ENCODE results near the gene RBM18.

RBM18 gene

DNA sequence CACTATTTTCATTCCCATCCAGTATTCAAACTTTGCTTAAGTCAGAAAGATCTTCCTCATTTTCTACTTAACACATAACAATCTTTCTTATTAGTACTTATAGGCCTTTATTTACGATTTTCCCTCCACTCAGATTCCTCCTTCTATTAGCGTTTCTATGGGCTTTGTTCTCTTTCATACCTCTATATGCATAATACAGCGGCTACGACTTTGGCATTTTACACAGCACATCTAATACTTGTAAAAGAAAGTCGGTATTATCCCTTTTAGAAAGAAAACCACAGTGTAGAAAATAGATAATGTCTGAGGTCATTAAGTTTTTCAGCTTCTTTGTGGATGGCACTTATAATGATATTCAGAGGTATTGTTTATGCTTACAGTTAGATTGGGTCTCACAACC, 8.4 kb downstream of the RBM18 start:
- peaks cover 6% of the 10 kb centered on the region for H3K4me1 Mint-ChIP-seq
- peaks cover 57% of the 10 kb centered on the region for H3K36me3 Mint-ChIP-seq (ENCODE audit: low read depth)
- TF ChIP-seq, protein P1, sequence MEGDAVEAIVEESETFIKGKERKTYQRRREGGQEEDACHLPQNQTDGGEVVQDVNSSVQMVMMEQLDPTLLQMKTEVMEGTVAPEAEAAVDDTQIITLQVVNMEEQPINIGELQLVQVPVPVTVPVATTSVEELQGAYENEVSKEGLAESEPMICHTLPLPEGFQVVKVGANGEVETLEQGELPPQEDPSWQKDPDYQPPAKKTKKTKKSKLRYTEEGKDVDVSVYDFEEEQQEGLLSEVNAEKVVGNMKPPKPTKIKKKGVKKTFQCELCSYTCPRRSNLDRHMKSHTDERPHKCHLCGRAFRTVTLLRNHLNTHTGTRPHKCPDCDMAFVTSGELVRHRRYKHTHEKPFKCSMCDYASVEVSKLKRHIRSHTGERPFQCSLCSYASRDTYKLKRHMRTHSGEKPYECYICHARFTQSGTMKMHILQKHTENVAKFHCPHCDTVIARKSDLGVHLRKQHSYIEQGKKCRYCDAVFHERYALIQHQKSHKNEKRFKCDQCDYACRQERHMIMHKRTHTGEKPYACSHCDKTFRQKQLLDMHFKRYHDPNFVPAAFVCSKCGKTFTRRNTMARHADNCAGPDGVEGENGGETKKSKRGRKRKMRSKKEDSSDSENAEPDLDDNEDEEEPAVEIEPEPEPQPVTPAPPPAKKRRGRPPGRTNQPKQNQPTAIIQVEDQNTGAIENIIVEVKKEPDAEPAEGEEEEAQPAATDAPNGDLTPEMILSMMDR (IDR thresholded peaks at IDR 0.05; ENCODE audit: unreplicated experiment in 3 of 3), result no peak
- H3K4me3 Mint-ChIP-seq, result no peak overlapping the region
- no peaks in the 10 kb centered on the region for H3K9me3 Mint-ChIP-seq
- H3K27ac Mint-ChIP-seq, result no peak overlapping the region
- H3K27me3 Mint-ChIP-seq (ENCODE audit: low read depth), result no peaks in the 10 kb centered on the region

DNA sequence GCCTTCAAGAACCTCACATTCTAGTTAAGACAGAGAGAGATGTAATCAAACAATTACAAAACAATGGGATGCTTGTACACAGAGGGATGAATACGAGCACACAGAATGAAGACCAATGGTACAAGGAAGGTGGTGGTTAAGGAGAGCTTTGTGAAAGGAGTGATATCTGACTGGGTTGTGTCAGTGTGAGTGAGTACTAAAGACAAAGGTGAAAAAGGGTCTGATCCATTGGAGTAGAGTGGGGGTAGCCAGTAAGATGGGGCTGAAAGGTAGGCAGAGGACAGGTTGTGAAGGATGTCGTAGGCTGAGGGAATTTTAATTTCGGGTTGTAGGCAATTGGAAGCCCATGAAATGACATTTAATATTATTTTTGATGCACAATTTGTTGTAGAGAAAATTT, 9.9 kb downstream of the RBM18 start:
- Mint-ChIP-seq H3K36me3 (ENCODE audit: low read depth) (peaks cover 58% of the 10 kb centered on the region), H3K9me3 (no peaks in the 10 kb centered on the region), H3K4me3 (no peak overlapping the region), H3K4me1 (no peaks in the 10 kb centered on the region), H3K27me3 (ENCODE audit: low read depth) (no peaks in the 10 kb centered on the region), H3K27ac (no peak overlapping the region)
- TF ChIP-seq, protein P1 (IDR thresholded peaks at IDR 0.05; ENCODE audit: unreplicated experiment in 3 of 3), result no peak

DNA sequence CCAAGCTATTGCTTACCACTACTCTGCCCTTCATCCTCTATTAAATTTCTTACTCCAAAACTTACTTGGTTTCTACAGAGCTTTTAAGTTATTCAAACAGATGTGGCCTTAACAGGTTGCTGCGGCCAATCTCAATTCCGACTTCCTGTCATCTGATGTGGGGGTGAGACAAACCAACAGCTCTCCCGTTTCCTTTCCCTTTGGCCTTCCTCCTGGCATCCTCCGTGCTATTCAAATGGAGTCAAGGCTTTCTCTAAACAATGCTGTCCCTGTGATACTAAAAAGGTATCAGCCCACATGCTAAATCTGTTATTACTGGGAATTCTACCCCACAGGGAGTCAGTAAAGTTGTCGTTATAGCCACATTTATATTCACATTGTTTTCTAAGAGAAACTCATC, 11.8 kb downstream of the RBM18 start:
- TF ChIP-seq, protein P1 (IDR thresholded peaks at IDR 0.05; ENCODE audit: unreplicated experiment in 3 of 3), result no peak
- H3K9me3 Mint-ChIP-seq, result no peaks in the 10 kb centered on the region
- H3K36me3 Mint-ChIP-seq (ENCODE audit: low read depth), result peaks cover 50% of the 10 kb centered on the region
- no peak overlapping the region for H3K27ac Mint-ChIP-seq
- no peaks in the 10 kb centered on the region for H3K27me3 Mint-ChIP-seq (ENCODE audit: low read depth)
- H3K4me3 Mint-ChIP-seq, result no peak overlapping the region
- no peaks in the 10 kb centered on the region for H3K4me1 Mint-ChIP-seq

DNA sequence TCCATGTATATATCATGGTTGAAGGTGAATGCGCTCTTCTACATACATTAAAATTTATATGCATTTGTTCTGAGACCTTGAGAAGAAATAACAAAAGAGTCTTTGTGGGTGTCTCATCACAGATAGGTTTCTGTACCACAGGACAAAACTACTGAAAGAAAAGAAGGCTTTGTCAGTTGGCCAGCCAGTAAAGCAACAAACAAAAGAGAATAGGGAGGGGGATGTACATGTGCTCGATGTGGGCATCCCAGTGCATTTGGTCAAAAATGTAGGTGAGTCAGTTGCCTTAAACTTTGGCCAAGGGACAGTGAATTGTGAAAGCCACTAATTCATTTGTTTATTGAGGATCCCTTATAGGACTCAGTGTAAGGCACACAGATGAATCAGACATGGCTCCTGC, 13.3 kb downstream of the RBM18 start:
- peaks cover 56% of the 10 kb centered on the region for H3K36me3 Mint-ChIP-seq (ENCODE audit: low read depth)
- TF ChIP-seq, protein P1 (IDR thresholded peaks at IDR 0.05; ENCODE audit: unreplicated experiment in 3 of 3), result no peak
- H3K4me3 Mint-ChIP-seq, result no peak overlapping the region
- H3K27me3 Mint-ChIP-seq (ENCODE audit: low read depth), result no peaks in the 10 kb centered on the region
- no peak overlapping the region for H3K27ac Mint-ChIP-seq
- no peaks in the 10 kb centered on the region for H3K4me1 Mint-ChIP-seq
- H3K9me3 Mint-ChIP-seq, result no peaks in the 10 kb centered on the region

DNA sequence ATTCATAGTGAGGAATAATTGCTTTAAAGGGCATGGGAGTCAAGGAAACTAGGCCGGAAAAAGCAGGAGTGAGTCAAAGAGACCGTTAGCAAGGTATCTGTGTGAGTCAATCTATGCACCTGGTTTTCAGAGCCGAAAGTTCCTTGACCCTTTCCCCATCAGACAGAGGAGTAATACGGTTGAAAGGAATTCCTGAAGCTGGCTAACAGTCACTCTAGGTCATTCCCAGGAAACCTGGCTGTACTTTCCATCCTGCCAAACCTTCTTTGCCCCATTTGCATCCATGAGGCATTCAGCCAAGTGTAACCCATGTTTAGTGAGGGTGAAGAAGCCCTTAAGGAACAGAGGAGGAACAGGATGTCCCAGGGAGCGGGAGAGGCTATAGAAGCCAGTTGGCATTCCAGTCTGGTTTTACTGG, 16.2 kb downstream of the RBM18 start:
- Mint-ChIP-seq H3K4me1 (no peaks in the 10 kb centered on the region), H3K27ac (no peak overlapping the region), H3K9me3 (no peaks in the 10 kb centered on the region), H3K36me3 (ENCODE audit: low read depth) (peaks cover 67% of the 10 kb centered on the region), H3K4me3 (no peak overlapping the region), H3K27me3 (ENCODE audit: low read depth) (no peaks in the 10 kb centered on the region)
- TF ChIP-seq, protein P1 (IDR thresholded peaks at IDR 0.05; ENCODE audit: unreplicated experiment in 3 of 3), result no peak

DNA sequence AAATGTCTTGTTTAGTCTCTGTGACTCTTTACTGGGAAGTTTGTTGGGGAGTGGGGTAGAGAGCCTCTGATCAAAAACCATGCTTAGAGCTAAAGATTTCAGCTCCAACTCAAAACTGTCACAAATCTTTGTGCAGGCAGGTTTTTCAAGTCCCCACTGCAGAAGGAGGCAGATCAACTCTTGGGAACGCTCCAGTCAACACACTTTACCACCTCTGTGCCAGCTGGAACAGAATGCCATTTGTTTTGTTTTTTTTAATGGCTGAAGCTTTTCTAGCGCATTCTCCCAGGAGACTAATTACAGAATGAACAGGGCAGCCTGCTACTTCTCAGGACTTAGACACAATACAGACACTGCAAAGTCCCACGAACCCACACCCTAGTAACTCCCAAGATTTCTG, 18.0 kb downstream of the RBM18 start:
- Mint-ChIP-seq H3K36me3 (ENCODE audit: low read depth) (peaks cover 64% of the 10 kb centered on the region), H3K4me3 (no peak overlapping the region), H3K27me3 (ENCODE audit: low read depth) (no peaks in the 10 kb centered on the region), H3K4me1 (no peaks in the 10 kb centered on the region), H3K9me3 (no peaks in the 10 kb centered on the region), H3K27ac (no peak overlapping the region)
- TF ChIP-seq, protein P1 (IDR thresholded peaks at IDR 0.05; ENCODE audit: unreplicated experiment in 3 of 3), result no peak
